Activated naive CD4-positive, alpha-beta T cell treated with anti-CD3 and anti-CD28 coated beads, Interleukin-2, amount 10 ng/mL, durations not matched to agents 7 days and 5 days (primary cell): Measurements from ENCODE around the gene OR7G1.
"Not testable (repeated sequence)": the region's sequence is repeated elsewhere in the genome, so short reads cannot be mapped to it uniquely, and the experiment has no call there.

Experiments used
- CTCF ChIA-PET: fragments of 350-600 bp; sonication (Branson Sonifier 250); formaldehyde crosslinking; loops from one replicate; lab custom pipeline; 2021; ENCODE audit warnings: antibody characterized with exemption; lab: Charles Lee
- DNase-seq: peaks from one replicate; pipeline ENCODE4 v3.0.0-alpha.2; 2020
- H3K27ac Mint-ChIP-seq: one replicate; pipeline ENCODE4 v1.8.0; 2021; ENCODE audit warnings: mild to moderate bottlenecking, moderate library complexity, mixed read lengths
- H3K27me3 Mint-ChIP-seq: one replicate; pipeline ENCODE4 v1.8.0; 2021; ENCODE audit warnings: mild to moderate bottlenecking, mixed read lengths
- H3K36me3 Mint-ChIP-seq: one replicate; pipeline ENCODE4 v1.8.0; 2021; ENCODE audit warnings: mixed read lengths
- H3K4me1 Mint-ChIP-seq: one replicate; pipeline ENCODE4 v1.8.0; 2021; ENCODE audit warnings: mixed read lengths
- H3K4me3 Mint-ChIP-seq: one replicate; pipeline ENCODE4 v1.8.0; 2021; ENCODE audit warnings: mild to moderate bottlenecking, moderate library complexity, mixed read lengths
- H3K9me3 Mint-ChIP-seq: one replicate; pipeline ENCODE4 v1.8.0; 2021; ENCODE audit warnings: mixed read lengths

OR7G1 gene

DNA sequence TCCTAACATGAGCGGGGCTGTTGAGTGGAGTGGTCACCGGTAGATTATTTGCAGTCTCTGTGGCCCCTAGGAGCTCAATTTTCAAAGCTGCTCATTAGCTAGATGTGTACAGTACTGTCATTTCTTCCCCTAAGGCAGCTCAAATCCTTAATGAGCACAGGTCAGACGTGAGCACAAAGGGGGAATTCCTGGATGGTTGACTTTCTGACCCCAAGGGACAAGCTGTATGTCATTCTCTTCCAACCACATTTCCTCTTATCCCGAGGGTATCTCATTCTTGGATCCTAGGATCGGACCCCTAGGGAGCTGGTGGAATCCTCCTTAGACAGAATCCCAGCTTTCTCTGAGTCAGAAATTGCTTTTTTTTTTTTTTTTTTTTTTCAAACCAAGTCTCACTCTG, 16.9 kb upstream of the OR7G1 start:
- peaks cover 14% of the 10 kb centered on the region for H3K4me1 Mint-ChIP-seq
- peaks cover 1% of the 10 kb centered on the region for H3K27me3 Mint-ChIP-seq
- no peaks in the 10 kb centered on the region for H3K9me3 Mint-ChIP-seq
- no peak for DNase-seq
- H3K36me3 Mint-ChIP-seq: no peaks in the 10 kb centered on the region
- no peak overlapping the region for H3K4me3 Mint-ChIP-seq
- CTCF ChIA-PET: no interaction called here
- no peak overlapping the region for H3K27ac Mint-ChIP-seq

DNA sequence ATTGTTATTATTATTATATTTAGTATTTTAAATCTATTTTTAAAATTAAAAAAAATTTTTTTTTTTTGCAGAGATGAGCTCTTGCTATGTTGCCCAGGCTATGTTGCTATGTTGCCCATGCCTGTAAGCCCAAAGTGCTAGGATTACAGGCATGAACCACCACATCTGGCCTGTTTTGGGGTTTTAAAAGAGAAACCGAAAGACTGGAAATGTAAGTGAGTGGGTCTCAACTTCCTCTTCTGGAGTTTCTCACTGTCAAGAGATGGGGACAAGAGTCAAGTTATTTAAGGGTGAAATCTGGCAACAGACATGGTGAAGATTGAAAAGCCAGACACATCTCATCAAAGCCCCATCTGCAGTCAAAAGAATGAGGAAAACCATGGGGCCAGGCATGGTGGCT, 15.4 kb upstream of the OR7G1 start:
- CTCF ChIA-PET: no interaction called here
- Mint-ChIP-seq H3K4me1 (peaks cover 10% of the 10 kb centered on the region), H3K9me3 (no peaks in the 10 kb centered on the region), H3K36me3 (no peaks in the 10 kb centered on the region), H3K27me3 (peaks cover 8% of the 10 kb centered on the region), H3K4me3 (no peak overlapping the region), H3K27ac (no peak overlapping the region)
- no peak for DNase-seq

DNA sequence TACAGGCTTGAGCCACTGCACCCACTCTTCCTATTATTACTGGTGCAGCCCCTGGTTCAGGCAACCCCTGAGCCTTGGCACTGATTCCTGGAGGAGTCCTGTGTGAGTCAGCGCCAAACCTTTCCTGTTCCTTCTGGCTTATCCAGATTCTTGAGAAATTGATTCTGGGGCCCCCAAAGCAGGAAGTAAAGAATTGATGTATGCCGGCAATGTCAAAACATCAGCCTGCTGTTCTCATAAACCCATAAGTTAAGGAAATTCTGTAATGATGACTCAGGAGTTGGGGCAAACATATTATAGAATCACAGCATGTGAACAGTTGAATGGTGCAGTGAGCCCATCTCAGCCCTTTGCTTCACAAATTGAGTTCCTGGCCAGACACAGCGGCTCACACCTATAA, 12.6 kb upstream of the OR7G1 start:
- no peak overlapping the region for H3K27ac Mint-ChIP-seq
- DNase-seq: no peak
- no peaks in the 10 kb centered on the region for H3K9me3 Mint-ChIP-seq
- H3K4me3 Mint-ChIP-seq: no peak overlapping the region
- H3K27me3 Mint-ChIP-seq: peaks cover 8% of the 10 kb centered on the region
- H3K36me3 Mint-ChIP-seq: no peaks in the 10 kb centered on the region
- H3K4me1 Mint-ChIP-seq: peaks cover 10% of the 10 kb centered on the region
- CTCF ChIA-PET: no interaction called here

DNA sequence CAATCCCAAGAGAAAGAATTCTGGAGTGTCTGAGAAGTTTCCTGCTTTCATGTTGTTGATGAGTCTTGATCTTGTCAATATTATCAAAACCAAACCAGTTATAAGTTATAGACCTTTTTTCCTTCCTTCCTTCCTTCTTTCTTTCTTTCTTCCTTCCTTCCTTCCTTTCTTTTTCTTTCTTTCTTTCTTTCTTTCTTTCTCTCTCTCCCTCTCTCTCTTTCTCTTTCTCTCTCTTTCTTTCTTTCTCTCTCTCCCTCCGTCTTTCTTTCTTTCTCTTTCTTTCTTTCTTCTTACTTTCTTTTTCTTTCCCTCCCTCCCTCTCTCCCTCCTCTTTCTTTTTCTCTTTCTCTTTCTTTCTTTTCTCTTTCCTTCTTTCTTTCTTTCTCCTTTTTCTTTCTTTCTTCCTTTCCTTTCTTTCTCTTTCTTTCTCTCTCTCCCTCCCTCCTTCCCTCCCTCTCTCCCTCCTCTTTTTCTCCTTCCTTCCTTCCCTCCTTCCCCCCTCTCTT, 11.4 kb upstream of the OR7G1 start, which contains the start of gene OR7G3:
TSS of gene OR7G3 (minus strand) at position 51 of the 506 bp plus-strand sequence. CDS start at position 51, 0 bp downstream.
- CTCF ChIA-PET: no interaction called here
- Mint-ChIP-seq H3K27ac (no peak within 1 kb of the TSS), H3K9me3 (no peaks in the 10 kb centered on the region)

DNA sequence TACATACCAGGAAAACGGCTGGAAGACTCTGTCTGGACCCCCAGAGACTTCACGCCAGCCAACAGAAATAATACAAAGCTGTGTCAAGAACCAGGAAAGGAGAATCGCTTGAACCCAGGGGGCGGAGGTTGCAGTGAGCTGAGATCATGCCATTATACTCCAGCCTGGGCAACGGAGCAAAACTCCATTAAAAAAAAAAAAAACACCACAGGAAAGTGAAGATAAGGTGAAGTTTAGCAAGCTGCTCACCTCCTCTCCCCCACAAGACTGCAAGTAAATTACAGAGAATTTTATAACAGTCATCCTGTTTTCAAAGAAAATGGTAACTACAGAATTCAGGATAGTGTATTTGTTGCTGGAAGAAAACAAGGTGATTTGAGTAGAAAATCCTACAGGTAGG, 984 bp upstream of the OR7G1 start:
- CTCF ChIA-PET: no interaction called here
- H3K27ac Mint-ChIP-seq: no peak overlapping the region
- no peaks in the 10 kb centered on the region for H3K9me3 Mint-ChIP-seq

More for the DNA sequence above, 11.4 kb upstream of the OR7G1 start, which contains the start of gene OR7G3:
- DNase-seq: no peak
- peaks cover 8% of the 10 kb centered on the region for H3K27me3 Mint-ChIP-seq
- H3K4me1 Mint-ChIP-seq: peaks cover 10% of the 10 kb centered on the region
- no peaks in the 10 kb centered on the region for H3K36me3 Mint-ChIP-seq
- no peak within 1 kb of the TSS for H3K4me3 Mint-ChIP-seq

DNA sequence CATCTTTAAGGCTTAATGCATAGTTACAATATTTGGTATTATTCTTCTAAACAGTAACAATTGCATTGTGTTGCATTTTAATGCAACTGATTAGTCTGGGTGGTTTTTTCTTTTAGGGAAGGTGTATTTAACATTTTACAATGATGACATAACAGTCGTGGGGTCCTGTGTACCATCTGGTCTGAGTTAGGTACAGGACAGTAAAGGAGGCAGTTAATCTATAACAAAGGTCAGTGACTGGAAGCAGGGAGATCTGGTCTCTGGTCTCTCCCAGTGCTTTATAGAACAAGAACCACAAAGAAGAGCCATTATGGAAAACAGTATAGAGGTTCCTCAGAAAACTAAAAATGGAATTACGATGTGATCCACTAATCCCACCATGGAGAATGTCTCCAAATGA, 5.6 kb downstream of the OR7G1 start:
- no peaks in the 10 kb centered on the region for H3K4me1 Mint-ChIP-seq
- DNase-seq: no peak
- CTCF ChIA-PET: no interaction called here
- H3K36me3 Mint-ChIP-seq: no peaks in the 10 kb centered on the region
- no peaks in the 10 kb centered on the region for H3K9me3 Mint-ChIP-seq
- H3K27ac Mint-ChIP-seq: no peak overlapping the region
- no peaks in the 10 kb centered on the region for H3K27me3 Mint-ChIP-seq
- no peak overlapping the region for H3K4me3 Mint-ChIP-seq

More for the DNA sequence above, 984 bp upstream of the OR7G1 start:
- no peak for DNase-seq
- no peak overlapping the region for H3K4me3 Mint-ChIP-seq
- no peaks in the 10 kb centered on the region for H3K36me3 Mint-ChIP-seq
- no peaks in the 10 kb centered on the region for H3K27me3 Mint-ChIP-seq
- no peaks in the 10 kb centered on the region for H3K4me1 Mint-ChIP-seq

DNA sequence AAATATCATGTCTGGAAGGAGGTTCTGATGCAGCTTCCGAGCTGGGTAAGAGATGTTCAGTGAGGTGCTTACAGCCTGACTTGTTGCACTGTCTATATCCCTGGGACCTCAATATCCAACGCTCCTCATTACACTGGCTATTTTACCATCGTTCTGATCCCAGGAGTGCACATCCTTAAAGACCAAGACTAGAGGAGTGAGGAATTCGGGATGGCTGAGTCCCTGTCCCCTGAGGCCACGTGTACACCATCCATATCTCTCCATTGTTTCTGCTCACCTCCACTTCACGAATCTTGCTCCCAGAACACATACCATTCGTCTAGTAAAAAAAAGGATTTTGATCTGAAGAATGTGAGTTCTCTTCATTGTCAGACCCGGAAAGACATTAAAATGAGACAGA, 8.2 kb downstream of the OR7G1 start, which contains the start of gene OR7G2:
TSS of gene OR7G2 (minus strand) at position 101 of the 400 bp plus-strand sequence. CDS start 4,232 bp downstream, outside the sequence.
- no peak within 1 kb of the TSS for H3K4me3 Mint-ChIP-seq
- H3K9me3 Mint-ChIP-seq: no peaks in the 10 kb centered on the region
- H3K27ac Mint-ChIP-seq: no peak within 1 kb of the TSS
- H3K36me3 Mint-ChIP-seq: no peaks in the 10 kb centered on the region
- no peaks in the 10 kb centered on the region for H3K27me3 Mint-ChIP-seq
- DNase-seq: no peak
- CTCF ChIA-PET: no interaction called here
- no peaks in the 10 kb centered on the region for H3K4me1 Mint-ChIP-seq

DNA sequence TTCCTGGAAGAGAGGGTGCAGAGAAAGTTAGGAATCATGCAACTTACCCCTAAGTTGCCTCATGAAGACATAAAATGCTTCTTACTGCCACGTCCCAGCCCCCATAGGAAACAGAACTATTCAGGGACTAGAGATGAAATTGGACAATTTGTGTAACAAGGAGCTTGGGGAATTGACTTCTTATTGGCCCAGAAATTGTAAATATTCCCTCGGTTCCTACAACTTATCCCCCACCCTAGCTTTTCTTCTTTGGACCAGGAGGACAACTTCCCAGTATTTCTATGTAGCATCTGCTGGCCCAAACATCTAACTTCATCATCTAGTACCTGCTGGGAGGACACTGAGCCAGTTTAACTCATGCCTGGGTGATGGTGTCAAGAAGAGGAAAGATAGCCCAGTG, 28.8 kb downstream of the OR7G1 start, which contains the start of gene OR1M1:
TSS of gene OR1M1 (plus strand) at position 301 of the 400 bp plus-strand sequence. CDS start 6,184 bp downstream, outside the sequence.
- Mint-ChIP-seq H3K27ac (no peak within 1 kb of the TSS), H3K36me3 (no peaks in the 10 kb centered on the region), H3K27me3 (peaks cover 8% of the 10 kb centered on the region), H3K4me1 (no peaks in the 10 kb centered on the region), H3K9me3 (no peaks in the 10 kb centered on the region), H3K4me3 (no peak within 1 kb of the TSS)
- CTCF ChIA-PET: no interaction called here
- DNase-seq: no peak

DNA sequence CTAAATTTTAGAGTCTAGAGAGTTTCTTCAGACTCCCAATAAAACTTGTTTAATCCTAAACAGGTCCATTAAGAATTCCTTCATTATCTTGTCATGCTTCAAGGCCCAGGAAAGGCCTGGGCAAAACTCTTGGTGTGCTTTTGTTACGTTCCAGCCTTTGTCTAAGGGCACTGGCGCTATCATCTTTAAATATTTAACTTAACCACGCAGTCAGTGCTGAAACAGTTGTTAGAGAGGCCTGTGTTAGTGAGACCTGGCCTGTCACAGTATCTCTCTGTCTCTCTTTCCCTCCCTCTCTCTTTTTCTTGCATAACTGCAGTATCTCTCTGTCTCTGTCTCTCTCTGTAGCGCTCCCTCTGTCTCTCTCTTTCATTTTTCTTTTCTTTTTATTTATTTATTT, 36.9 kb downstream of the OR7G1 start:
- CTCF ChIA-PET: no interaction called here
- Mint-ChIP-seq H3K4me3 (no peak overlapping the region), H3K9me3 (no peaks in the 10 kb centered on the region), H3K36me3 (no peaks in the 10 kb centered on the region), H3K27ac (no peak overlapping the region), H3K27me3 (no peaks in the 10 kb centered on the region), H3K4me1 (peaks cover 5% of the 10 kb centered on the region)
- DNase-seq: no peak

DNA sequence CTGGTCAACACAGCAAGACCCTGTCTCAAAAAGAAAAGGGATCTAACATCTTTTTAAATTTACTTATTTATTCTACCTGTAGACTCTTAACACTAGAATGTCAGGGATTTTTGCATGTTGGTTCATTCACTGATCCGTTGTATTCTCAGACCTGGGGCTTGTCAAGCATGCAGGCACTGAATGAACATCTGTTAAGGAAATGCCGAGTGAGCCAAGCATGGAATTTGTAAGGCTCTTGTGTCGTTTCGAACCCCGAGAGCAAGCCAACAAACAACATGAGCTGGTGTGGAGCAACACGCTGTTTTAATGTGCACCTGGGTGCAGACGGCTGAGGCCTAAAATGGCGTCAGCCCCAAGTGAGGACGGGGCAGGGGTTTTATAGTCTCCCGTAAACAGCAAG, 38.7 kb downstream of the OR7G1 start:
- peaks cover 5% of the 10 kb centered on the region for H3K4me1 Mint-ChIP-seq
- CTCF ChIA-PET: no interaction called here
- no peak overlapping the region for H3K4me3 Mint-ChIP-seq
- no peaks in the 10 kb centered on the region for H3K36me3 Mint-ChIP-seq
- DNase-seq: no peak
- no peaks in the 10 kb centered on the region for H3K9me3 Mint-ChIP-seq
- H3K27me3 Mint-ChIP-seq: no peaks in the 10 kb centered on the region
- H3K27ac Mint-ChIP-seq: no peak overlapping the region

DNA sequence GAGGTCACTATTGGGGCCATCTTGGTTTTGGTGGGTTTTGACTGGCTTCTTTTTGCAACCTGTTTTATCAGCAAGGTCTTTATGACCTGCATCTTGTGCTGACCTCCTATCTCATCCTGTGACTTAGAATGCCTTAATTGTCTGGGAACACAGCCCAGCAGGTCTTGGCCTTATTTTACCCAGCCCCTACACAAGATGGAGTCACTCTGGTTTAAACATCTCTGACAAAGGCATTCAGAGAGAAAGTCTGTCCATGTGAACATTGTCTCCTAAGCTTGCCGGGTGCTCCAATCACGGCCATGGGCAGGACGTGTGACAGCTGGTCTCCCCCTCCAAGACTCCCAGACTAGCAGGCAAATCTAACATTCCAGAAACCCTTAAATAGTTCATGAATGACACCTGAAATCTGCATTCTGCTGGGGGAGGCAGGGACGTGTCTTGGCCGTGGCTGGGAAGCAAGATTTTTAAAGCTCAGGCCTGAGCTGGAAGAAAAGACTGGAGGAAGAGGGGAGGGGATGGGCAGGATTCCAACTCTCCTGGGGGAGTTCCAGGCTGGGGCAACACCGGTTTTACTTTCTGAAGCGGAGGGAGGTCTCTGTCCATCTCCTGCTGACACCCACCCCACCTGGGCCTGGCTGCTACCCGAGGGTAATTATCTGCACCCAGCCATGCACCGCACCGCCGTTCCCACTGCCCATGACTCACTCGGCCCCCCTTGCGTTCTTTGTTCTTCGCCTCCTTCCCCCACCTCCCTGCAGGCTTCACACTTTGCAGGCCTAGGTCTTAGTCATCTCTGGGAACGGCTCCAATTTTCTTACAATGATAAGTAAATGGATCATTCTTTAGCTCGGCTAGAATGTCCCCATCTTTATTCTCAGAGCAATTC, 40.3 kb downstream of the OR7G1 start:
- CTCF ChIA-PET: no interaction called here
- no peak overlapping the region for H3K27ac Mint-ChIP-seq
- no peaks in the 10 kb centered on the region for H3K27me3 Mint-ChIP-seq
- no peak overlapping the region for H3K4me3 Mint-ChIP-seq
- no peaks in the 10 kb centered on the region for H3K9me3 Mint-ChIP-seq
- peaks cover 5% of the 10 kb centered on the region for H3K4me1 Mint-ChIP-seq
- H3K36me3 Mint-ChIP-seq: no peaks in the 10 kb centered on the region
- no peak for DNase-seq

DNA sequence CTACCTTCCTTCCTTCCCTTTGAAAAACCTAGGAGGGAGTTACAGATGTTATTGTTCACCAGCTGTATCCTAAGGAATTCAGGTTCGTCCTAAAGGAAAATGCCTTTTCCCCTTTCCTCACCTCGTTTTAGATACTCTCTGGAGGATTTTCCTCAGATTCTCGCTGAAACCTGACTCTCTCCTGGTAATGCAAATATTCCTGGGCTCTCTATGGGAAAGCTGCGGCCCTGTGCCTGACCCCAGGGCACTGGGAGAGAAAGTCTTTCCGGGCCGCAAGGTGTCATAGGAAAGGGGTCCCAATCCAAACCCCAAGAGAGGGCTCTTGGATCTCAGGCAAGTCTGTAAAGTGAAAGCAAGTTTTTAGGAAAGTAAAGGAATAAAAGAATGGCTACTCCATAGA, 41.8 kb downstream of the OR7G1 start:
- no peak for DNase-seq
- Mint-ChIP-seq H3K27me3 (no peaks in the 10 kb centered on the region), H3K27ac (no peak overlapping the region), H3K4me3 (no peak overlapping the region), H3K36me3 (no peaks in the 10 kb centered on the region), H3K9me3 (no peaks in the 10 kb centered on the region), H3K4me1 (no peaks in the 10 kb centered on the region)
- CTCF ChIA-PET: no interaction called here

DNA sequence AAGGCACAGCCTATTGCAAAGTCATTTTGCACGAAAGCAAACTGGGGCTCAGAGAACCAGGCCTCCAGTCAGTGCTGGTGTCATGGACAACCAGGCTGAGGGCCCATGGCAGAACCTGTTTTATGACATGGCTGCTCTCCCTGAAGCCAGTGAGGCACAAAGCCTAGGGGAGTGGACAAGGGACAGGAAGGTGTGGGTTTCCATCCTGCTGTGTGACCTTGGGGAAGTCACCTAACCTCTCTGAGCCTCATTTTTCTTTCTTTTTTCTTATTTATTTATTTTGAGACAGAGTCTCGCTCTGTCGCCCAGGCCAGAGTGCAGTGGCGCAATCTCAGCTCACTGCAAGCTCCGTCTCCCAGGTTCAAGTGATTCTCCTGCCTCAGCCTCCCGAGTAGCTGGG, 43.8 kb downstream of the OR7G1 start:
- H3K4me3 Mint-ChIP-seq, CTCF ChIA-PET, DNase-seq, H3K4me1 Mint-ChIP-seq, H3K36me3 Mint-ChIP-seq, H3K27me3 Mint-ChIP-seq, H3K27ac Mint-ChIP-seq, H3K9me3 Mint-ChIP-seq: not testable (repeated sequence)

DNA sequence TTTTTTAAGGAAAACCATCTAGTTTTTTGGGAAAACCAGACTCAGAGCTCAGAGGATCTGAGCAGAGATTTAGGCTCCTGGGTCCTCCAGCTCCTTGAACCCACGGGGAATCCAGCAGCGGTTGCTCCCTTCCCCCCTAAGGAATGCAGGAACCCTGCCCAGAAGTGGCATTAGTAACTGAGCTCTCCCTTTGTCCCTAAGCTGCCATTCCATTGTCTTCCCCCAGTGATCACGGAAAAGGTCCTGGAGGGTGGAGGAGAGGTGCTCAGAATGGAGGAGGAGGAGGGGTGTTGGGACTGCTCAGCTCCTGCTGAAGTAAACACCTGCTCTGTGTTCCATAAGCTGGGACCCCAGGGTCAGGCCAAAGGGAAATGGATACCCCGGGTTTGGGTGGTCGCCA, 45.5 kb downstream of the OR7G1 start:
- no peaks in the 10 kb centered on the region for H3K9me3 Mint-ChIP-seq
- CTCF ChIA-PET: no interaction called here
- H3K27ac Mint-ChIP-seq: no peak overlapping the region
- H3K27me3 Mint-ChIP-seq: no peaks in the 10 kb centered on the region
- H3K36me3 Mint-ChIP-seq: no peaks in the 10 kb centered on the region
- H3K4me1 Mint-ChIP-seq: no peaks in the 10 kb centered on the region
- DNase-seq: no peak
- no peak overlapping the region for H3K4me3 Mint-ChIP-seq

DNA sequence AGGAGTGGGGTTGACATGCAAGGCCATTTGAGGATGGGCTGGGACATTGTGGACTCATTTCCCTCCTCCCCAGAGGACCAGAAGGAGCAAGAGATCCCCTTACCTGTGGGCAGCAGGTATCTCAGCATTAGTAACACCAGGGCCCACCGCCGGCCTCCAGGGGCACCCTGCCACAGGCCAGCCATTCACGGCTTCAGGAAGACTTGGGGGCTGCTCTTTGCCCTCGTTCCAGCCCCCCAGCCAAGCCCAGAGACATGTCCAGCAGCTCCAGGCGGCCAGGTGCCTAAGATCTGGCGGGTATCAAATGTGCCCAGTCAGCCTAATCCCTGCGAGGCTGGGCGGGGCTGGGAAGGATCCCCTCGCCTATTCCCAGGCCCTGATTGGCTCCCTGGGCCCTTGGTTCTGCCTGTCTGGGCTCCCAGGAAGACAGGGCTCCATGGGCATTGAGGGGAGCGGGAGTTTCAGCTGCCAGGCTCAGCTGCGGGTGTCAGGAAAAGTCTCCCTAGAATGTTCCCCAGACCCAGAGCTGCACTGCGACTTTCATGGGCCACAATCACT, 50.0 kb downstream of the OR7G1 start:
- H3K27me3 Mint-ChIP-seq: no peaks in the 10 kb centered on the region
- no peak for DNase-seq
- no peak overlapping the region for H3K27ac Mint-ChIP-seq
- no peaks in the 10 kb centered on the region for H3K36me3 Mint-ChIP-seq
- CTCF ChIA-PET: no interaction called here
- no peaks in the 10 kb centered on the region for H3K4me1 Mint-ChIP-seq
- no peaks in the 10 kb centered on the region for H3K9me3 Mint-ChIP-seq
- H3K4me3 Mint-ChIP-seq: no peak overlapping the region
